NCI-H128 (cell line): Measurements from ENCODE around the gene ZC3H6.
"Not testable (repeated sequence)": the region's sequence is repeated elsewhere in the genome, so short reads cannot be mapped to it uniquely, and the experiment has no call there.

Source experiments
- DNase-seq: peaks from one replicate; lab custom pipeline; 2025; ENCODE audit not compliant: unreplicated experiment; lab: John Stamatoyannopoulos, UW

ZC3H6 gene

DNA sequence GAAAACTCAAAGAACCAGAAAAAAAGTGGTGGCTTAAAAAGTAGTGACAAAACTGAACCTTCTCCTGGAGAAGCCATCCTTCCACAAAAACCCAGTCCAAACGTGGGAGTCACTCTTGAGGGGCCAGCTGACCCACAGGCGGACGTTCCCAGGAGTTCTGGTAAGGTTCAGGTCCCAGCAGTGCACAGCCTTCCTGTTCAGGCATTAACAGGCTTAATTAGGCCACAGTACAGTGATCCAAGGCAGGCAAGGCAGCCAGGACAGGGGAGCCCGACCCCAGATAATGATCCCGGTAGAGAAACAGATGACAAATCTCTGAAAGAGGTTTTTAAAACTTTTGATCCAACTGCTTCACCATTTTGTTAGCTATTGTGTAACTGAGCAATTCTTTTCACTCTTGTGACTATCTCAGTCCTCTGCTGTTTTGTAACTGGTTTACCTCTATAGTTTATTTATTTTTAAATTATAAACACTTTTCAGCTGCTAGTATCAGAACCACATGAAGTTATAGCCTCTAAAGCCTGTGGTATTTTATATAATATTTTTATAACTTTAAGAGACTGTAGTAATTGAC lies 56.8 kb downstream of the ZC3H6 start:
- DNase-seq, result no peak

DNA sequence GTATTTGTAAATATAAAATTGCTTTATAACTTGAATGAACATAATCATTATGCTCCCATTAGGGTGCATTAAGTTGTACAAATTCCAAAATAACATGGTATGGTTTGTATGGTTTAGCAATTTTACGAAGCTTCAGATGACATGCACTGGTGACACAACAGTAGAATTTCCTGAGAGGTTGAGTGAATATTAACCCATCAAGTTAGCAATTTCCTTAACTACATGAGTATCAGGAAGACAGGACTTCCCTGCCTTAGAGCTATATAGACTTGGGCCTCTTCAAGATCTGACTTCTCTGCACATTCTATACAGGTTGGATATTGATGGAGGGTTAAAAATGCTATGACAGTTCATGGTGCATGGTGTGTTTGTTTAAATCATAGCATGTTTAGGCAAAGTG lies 60.2 kb downstream of the ZC3H6 start:
- no peak for DNase-seq

DNA sequence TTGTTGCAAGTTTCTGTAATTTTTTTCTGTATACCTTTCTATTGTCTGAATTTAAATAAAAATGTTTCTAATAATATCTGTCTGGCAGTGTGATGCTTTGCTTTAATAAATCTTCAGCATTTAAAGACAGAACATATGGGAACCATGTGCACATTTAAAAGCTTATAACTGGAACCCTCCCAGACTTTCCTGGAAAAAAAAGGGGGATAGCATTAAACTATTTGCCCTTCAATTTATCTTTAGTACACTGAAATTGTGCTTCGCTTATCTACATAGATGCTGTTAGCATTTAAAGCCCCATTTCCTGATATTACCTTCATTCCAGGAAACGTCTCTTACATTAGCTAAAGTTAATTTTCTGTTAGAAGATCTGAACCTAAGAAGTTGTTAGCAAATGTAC lies 64.6 kb downstream of the ZC3H6 start:
- DNase-seq, result no peak

DNA sequence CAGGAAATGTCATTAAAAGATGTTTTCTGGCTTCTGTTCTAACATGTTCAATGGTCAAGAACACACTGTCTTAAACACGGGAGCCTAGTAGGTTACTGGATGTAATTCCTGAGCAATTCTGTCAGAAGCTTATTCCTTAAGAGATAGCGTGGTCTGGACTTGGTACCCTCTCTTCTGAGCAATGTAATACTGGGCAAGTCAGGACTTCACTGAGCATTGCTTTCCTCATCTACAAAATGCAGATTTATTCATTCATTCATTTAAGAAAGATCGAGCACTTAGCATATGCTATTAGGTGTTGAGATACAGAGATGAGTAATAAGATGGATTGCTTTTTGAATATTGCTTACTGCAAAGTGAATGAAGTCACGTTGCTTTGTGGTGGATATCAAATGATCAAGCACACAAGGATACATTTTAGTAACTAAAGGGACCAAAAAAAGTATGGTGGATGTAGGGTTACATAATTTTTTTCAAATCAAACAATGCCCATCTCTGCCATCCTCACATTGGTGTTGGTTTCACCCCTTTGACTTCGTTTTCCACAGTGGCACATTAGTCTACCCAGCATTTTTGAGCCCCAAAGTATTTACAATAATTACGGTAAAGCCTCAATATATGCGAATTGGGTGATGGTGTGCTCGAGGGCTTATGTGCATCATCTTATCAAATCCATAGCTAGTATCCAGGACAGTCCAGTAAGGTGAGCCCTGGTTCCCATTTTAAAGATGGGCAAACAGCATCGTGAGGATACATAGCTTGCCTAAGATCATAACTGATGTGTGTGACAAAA lies 65.3 kb downstream of the ZC3H6 start:
- DNase-seq, result no peak

DNA sequence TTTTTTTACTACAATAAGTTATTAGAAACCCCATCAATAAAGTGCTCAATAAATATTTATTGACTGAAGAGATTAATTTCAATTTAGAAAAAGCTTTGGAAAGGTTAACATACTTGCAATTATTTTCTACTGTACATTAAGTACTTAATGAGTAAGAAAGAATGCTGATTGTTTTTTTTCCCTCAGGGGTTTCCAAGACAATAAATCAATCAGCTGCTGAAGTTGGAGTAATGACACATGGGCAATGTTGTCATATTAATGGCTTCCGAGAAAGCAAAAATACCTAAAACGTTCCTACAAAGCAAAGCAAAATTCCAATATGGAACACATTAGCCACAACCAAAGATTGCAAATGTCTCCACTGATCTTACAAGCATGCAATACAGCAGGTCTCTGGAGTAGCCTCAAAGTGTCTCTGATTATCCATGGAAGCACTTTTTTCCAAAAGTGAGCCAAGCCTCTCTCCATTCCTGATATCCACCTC lies 66.7 kb downstream of the ZC3H6 start:
- DNase-seq, result no peak

DNA sequence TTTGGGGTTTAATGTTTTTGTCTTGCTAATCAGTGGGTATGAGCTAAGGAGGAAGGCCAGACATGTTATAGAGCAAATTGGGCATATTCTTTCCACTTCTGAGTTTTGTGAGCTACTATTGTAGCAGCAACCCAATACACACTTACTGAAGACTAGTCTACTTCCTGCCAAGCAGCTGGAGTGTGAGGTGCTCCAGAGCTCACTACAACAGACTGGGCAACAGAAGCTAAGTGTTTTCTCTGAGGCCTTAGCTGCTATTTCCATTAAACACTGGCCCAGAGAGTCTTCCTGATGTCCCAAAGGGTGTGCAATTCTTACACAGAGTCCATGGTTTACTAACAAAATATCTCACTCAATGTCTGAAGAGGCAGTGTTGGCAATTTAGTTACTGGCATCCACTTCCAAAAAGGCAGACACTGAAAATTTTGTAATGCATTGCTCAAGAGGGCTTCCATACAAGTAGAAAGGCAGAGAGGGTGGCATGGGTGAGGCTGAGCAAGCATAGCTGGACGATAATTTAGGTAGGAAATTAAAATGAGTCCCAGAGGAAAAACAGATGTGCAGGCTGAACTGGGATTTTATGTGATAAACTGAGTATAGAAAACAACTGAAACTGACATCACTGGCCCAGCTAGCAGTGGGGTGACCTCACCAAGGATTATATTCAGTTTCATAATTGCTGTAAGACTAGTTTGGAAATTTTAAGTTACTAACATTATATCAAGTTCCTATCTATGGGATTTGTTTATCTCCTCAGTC lies 68.6 kb downstream of the ZC3H6 start:
- no peak for DNase-seq

DNA sequence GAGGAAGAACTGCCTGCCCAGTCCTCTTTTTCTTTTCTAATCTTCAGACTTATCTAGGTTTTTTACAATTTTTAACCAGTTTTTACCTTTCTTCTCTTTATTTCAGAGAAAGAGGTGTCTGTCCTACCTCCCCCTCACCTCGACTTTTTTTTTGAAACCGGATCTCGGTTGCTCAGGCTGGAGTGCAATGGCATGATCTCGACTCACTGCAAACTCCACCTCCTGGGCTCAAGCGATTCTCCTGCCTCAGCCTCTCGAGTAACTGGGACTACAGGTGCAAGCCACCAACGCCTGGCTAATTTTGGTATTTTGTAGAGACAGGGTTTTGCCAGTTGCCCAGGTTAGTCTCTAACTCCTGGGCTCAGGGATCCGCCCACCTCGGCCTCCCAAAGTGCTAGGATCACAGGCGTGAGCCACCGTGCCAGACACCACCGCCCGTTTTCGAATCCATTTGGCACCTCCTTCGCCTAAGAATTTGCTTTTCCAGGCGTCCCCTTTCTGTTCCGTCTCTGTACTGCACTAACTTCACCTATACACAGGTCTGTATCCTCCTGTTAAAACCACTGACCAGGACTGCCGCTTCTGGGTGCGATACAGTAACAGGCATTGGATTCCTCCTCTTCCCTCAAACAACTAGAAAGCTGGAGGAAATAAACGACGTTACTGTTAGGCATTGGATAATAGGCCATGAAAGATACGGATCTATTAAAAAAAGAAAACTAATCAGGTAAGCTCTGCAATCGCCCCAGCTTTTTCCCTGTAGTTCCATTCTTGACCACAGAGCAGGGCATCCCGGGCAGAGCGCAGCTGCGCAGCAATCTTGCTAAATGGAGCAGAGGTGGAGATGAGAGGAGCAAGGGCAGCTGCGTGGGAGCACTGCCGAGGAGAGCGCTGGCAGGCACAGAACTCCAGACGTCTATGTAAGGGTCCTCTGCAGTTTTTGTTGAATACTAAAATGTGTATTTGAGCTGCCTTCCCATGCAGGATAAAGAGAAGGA lies 69.9 kb downstream of the ZC3H6 start:
- DNase-seq, result no peak

DNA sequence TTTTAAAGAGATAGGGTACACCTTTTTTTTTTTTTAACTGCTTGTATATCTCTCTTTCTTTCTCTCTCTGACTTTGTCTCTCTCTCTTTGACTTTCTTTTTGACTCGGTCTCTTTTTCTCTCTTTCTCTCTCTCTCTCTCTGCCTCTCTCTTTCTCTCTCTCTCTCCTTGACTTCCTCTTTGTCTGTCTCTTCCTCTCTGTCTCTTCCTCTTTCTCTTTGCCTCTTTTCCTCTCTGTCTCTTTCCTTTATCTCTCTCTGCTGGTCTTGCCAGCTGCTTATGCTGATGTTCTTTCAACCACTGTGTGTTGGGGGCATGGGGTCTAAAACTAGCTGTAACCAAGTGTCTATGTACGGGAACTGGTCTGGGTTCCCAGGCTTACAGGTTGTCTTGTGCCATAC lies 76.9 kb downstream of the ZC3H6 start:
- not testable (repeated sequence) for DNase-seq

DNA sequence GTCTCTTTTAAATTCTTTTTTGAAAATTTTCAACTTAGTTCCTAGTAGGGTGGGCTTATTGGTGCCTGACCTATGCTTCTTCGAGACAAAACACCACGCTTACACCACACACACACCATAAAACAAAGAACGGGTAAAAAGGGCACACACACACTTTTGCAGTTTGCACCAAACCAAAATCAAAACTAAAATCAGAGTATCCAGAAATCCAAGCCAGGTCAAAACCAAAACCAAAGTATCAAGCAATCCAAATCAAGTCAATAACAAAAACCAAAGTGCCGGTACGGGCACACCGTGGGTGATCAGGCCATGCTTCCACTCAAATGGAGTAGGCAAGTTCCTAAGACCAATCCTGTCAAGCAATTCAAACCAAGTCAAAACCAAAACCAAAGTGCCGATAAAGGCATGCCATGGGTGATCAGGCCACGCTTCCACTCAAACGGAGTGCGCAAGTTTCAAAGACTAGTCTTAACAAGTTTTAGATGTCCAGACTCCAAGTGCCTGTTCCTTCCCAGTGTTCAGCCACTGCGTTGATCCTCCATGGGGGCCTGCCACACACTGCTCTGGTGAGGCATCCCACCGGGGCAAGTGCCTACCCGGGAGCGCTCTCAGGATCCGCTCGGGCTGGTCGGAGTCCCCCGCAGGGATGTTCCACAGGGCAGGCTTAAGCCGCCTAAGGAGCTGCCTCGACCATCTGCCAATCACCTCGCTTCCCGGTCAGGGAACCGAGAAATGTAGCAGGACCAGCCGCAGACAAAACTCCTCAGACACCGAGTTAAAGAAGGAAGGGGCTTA lies 77.6 kb downstream of the ZC3H6 start:
- DNase-seq, result not testable (repeated sequence)

DNA sequence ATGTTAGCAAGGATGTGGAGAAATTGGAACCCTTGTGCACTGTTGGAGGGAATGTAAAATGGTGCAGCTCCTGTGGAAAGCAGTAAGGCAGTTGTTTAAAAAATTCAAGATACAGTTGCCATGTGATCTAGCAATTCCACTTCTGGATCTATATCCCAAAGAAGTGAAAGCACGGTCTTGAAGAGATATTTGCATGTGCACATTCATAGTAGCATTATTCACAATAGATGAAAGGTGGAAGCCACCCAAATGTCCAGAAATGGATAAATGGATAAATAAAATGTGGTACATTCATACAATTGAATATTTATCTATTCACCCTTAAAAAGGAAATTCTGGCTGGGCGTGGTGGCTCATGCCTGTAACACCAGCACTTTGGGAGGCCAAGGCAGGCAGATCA lies 78.9 kb downstream of the ZC3H6 start:
- DNase-seq, result not testable (repeated sequence)

DNA sequence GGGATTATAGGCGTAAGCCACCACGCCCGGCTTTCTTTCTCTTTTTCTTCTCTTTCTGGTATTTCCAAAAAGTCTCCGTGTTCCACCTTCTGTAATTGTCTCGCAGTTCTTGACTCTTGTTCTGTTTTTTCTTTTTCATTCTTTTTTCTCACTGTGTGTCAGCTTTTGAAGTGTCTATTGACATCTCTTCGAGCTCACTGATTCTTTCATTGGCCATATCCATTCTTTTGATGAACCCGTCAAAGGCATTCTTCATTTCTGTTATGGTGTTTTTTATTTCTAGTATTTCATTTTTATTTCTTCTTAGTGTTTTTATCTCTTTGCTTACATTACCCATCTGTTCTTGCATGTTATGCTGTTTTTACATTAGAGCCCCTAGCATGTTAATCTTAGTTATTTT lies 84.7 kb downstream of the ZC3H6 start:
- not testable (repeated sequence) for DNase-seq
